RWPE2 (cell line): ENCODE measurements around the gene USP14.

Source experiments
- ATAC-seq: fragments of 200-7000 bp; cut with Tn5 transposase; 3 replicates; pipeline ENCODE4 v1.9.1; 2021; ENCODE audit warnings: low read depth
- DNase-seq: peaks from one replicate; pipeline ENCODE4 v3.0.0-alpha.2; 2020; ENCODE audit warnings: low spot score
- H3K27ac ChIP-seq: fragments of 450-650 bp; 2 replicates; pipeline ENCODE4 v1.5.1; 2017; ENCODE audit warnings: mild to moderate bottlenecking; ENCODE audit not compliant: poor library complexity, severe bottlenecking
- H3K27me3 ChIP-seq: fragments of 250-450 bp; sonication (Bioruptor Pico); 2 replicates; pipeline ENCODE4 v1.5.1; 2021; ENCODE audit warnings: mild to moderate bottlenecking, moderate library complexity; ENCODE audit not compliant: insufficient read depth, poor library complexity, severe bottlenecking
- H3K36me3 ChIP-seq: fragments of 250-450 bp; sonication (Bioruptor Pico); 2 replicates; pipeline ENCODE4 v1.5.1; 2020; ENCODE audit warnings: low read depth, mild to moderate bottlenecking, moderate library complexity
- H3K4me1 ChIP-seq: fragments of 250-450 bp; sonication (Bioruptor Pico); 2 replicates; pipeline ENCODE4 v1.5.1; 2021; ENCODE audit warnings: mild to moderate bottlenecking, moderate library complexity; ENCODE audit not compliant: insufficient read depth, poor library complexity, severe bottlenecking
- H3K4me3 ChIP-seq: fragments of 250-450 bp; sonication (Bioruptor Pico); 2 replicates; pipeline ENCODE4 v1.5.1; 2021; ENCODE audit warnings: mild to moderate bottlenecking, moderate library complexity; ENCODE audit not compliant: severe bottlenecking
- H3K9me3 ChIP-seq: fragments of 250-450 bp; sonication (Bioruptor Pico); 2 replicates; pipeline ENCODE4 v1.5.1; 2021; ENCODE audit warnings: mild to moderate bottlenecking, moderate library complexity; ENCODE audit not compliant: severe bottlenecking
- TF ChIP-seq, protein P1 (sequence below): fragments of 450-650 bp; IDR thresholded peaks from one replicate; pipeline ENCODE4 v1.5.1; 2017; ENCODE audit warnings: mild to moderate bottlenecking, moderate library complexity; ENCODE audit not compliant: poor library complexity, severe bottlenecking

USP14 gene

GRCh38 chr18:199214-199613 is 40.9 kb downstream of the USP14 start:
- ATAC-seq (no peak), DNase-seq (no peak)
- no peak overlapping the region for H3K4me3 ChIP-seq
- H3K27ac ChIP-seq = no peak overlapping the region
- H3K36me3 ChIP-seq = peaks cover 95% of the 10 kb centered on the region
- no peaks in the 10 kb centered on the region for H3K27me3 ChIP-seq
- no peaks in the 10 kb centered on the region for H3K9me3 ChIP-seq
- no peaks in the 10 kb centered on the region for H3K4me1 ChIP-seq
- TF ChIP-seq, protein P1, sequence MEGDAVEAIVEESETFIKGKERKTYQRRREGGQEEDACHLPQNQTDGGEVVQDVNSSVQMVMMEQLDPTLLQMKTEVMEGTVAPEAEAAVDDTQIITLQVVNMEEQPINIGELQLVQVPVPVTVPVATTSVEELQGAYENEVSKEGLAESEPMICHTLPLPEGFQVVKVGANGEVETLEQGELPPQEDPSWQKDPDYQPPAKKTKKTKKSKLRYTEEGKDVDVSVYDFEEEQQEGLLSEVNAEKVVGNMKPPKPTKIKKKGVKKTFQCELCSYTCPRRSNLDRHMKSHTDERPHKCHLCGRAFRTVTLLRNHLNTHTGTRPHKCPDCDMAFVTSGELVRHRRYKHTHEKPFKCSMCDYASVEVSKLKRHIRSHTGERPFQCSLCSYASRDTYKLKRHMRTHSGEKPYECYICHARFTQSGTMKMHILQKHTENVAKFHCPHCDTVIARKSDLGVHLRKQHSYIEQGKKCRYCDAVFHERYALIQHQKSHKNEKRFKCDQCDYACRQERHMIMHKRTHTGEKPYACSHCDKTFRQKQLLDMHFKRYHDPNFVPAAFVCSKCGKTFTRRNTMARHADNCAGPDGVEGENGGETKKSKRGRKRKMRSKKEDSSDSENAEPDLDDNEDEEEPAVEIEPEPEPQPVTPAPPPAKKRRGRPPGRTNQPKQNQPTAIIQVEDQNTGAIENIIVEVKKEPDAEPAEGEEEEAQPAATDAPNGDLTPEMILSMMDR = no peak

DNA sequence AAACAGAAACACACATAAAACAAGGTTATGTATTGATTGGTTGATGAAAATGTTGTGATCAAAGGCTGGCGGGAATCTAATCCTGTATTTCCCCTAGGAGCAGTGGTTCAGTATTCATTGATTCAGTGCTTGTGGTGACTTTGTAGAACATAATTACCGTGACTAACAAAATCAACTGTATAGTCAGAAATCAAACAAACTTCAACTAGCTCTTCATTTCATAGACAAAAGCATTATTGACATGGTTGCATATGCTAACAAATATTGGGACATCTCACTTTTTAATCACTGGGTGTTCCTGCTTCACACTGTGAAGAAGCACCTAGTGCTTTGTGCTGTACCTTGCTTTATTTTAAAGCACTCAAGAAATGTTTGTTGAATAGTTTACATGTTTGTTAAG is 41.4 kb downstream of the USP14 start:
- DNase-seq = no peak
- Histone ChIP-seq H3K27ac (no peak overlapping the region), H3K9me3 (no peaks in the 10 kb centered on the region), H3K4me1 (no peaks in the 10 kb centered on the region), H3K4me3 (no peak overlapping the region), H3K27me3 (no peaks in the 10 kb centered on the region), H3K36me3 (peaks cover 95% of the 10 kb centered on the region)
- ATAC-seq = no peak
- TF ChIP-seq, protein P1 = no peak

- H3K4me3 ChIP-seq = no peak overlapping the region
- peaks cover 93% of the 10 kb centered on the region for H3K36me3 ChIP-seq
- no peaks in the 10 kb centered on the region for H3K9me3 ChIP-seq
- no peaks in the 10 kb centered on the region for H3K4me1 ChIP-seq
- ATAC-seq = no peak
- no peaks in the 10 kb centered on the region for H3K27me3 ChIP-seq
- H3K27ac ChIP-seq = no peak overlapping the region
- no peak for DNase-seq
- TF ChIP-seq, protein P1 = no peak
Observed at GRCh38 chr18:210075-210474, 51.7 kb downstream of the USP14 start.

GRCh38 chr18:210733-211132 is 52.4 kb downstream of the USP14 start:
- Histone ChIP-seq H3K27me3 (no peaks in the 10 kb centered on the region), H3K27ac (no peak overlapping the region), H3K4me3 (no peak overlapping the region), H3K36me3 (peaks cover 93% of the 10 kb centered on the region), H3K4me1 (no peaks in the 10 kb centered on the region), H3K9me3 (no peaks in the 10 kb centered on the region)
- TF ChIP-seq, protein P1 = no peak
- ATAC-seq (no peak), DNase-seq (no peak)

GRCh38 chr18:211582-211981 is 53.2 kb downstream of the USP14 start:
- Histone ChIP-seq H3K9me3 (no peaks in the 10 kb centered on the region), H3K36me3 (peaks cover 93% of the 10 kb centered on the region), H3K27me3 (no peaks in the 10 kb centered on the region), H3K4me1 (no peaks in the 10 kb centered on the region), H3K4me3 (no peak overlapping the region), H3K27ac (no peak overlapping the region)
- DNase-seq = no peak
- ATAC-seq = no peak
- TF ChIP-seq, protein P1 = no peak
